ENCODE measurements around the gene F2RL2. TPM values are rescaled to one million over a fixed set of nuclear protein-coding genes. Genes with fewer than 3 reads are reported as not detected.

Gene F2RL2
- total RNA-seq, 4 donors from 2014 or later = 0.87 to 2.4 TPM; not detected in 2

GRCh38 chr5:76657091-76657490 lies 33.9 kb upstream of the F2RL2 start:
- Histone ChIP-seq H3K27ac (no peak overlapping the region), H3K9me3 (no peaks in the 10 kb centered on the region), H3K4me3 (no peak overlapping the region), H3K4me1 (no peaks in the 10 kb centered on the region), H3K36me3 (peaks cover 0 to 10% (median 0%) of the 10 kb centered on the region in 3 donors), H3K27me3 (no peaks in the 10 kb centered on the region)
- TF ChIP-seq POLR2A (IDR thresholded peaks at IDR 0.05) (no peak), EP300 (IDR thresholded peaks at IDR 0.05) (no peak), CTCF (IDR thresholded peaks at IDR 0.05) (no peak)
- no peak for DNase-seq (ENCODE audit: low spot score in 2 of 2)
- 93 to 95% methylated on average over 3 of the region's 3 CpGs for WGBS, 2 donors

GRCh38 chr5:76652809-76653414 lies 29.7 kb upstream of the F2RL2 start:
- Histone ChIP-seq H3K27me3 (no peaks in the 10 kb centered on the region), H3K4me1 (no peaks in the 10 kb centered on the region), H3K4me3 (no peak overlapping the region), H3K9me3 (peaks cover 0 to 21% (median 2%) of the 10 kb centered on the region in 4 donors), H3K27ac (no peak overlapping the region), H3K36me3 (peaks cover 0 to 22% (median 0%) of the 10 kb centered on the region in 3 donors)
- no peak for DNase-seq (ENCODE audit: low spot score in 2 of 2)
- WGBS, 2 donors = 84 to 90% methylated on average over 3 of the region's 3 CpGs
- TF ChIP-seq POLR2A (IDR thresholded peaks at IDR 0.05) (no peak), EP300 (IDR thresholded peaks at IDR 0.05) (no peak), CTCF (IDR thresholded peaks at IDR 0.05) (no peak)

- Histone ChIP-seq H3K27ac (no peak overlapping the region), H3K27me3 (no peaks in the 10 kb centered on the region), H3K4me1 (no peaks in the 10 kb centered on the region), H3K9me3 (peaks cover 0 to 21% (median 2%) of the 10 kb centered on the region in 4 donors), H3K4me3 (no peak overlapping the region), H3K36me3 (peaks cover 0 to 25% (median 0%) of the 10 kb centered on the region in 3 donors)
- no peak for TF ChIP-seq POLR2A (IDR thresholded peaks at IDR 0.05)
- TF ChIP-seq CTCF (IDR thresholded peaks at IDR 0.05) = no peak
- TF ChIP-seq EP300 (IDR thresholded peaks at IDR 0.05) = no peak
- WGBS, 2 donors = 97 to 100% methylated on average over 2 of the region's 2 CpGs
- DNase-seq (ENCODE audit: low spot score in 2 of 2) = no peak
Observed at GRCh38 chr5:76649140-76649539, 25.9 kb upstream of the F2RL2 start.

GRCh38 chr5:76643371-76643770 lies 20.2 kb upstream of the F2RL2 start:
- Histone ChIP-seq H3K27ac (no peak overlapping the region), H3K9me3 (peaks cover 0 to 3% (median 0%) of the 10 kb centered on the region in 4 donors), H3K36me3 (peaks cover 0 to 13% (median 0%) of the 10 kb centered on the region in 3 donors), H3K4me3 (no peak overlapping the region), H3K27me3 (no peaks in the 10 kb centered on the region), H3K4me1 (peaks cover 0 to 9% (median 1%) of the 10 kb centered on the region in 4 donors)
- no peak for DNase-seq (ENCODE audit: low spot score in 2 of 2)
- TF ChIP-seq CTCF (IDR thresholded peaks at IDR 0.05) (no peak), EP300 (IDR thresholded peaks at IDR 0.05) (no peak), POLR2A (IDR thresholded peaks at IDR 0.05) (no peak)

- Histone ChIP-seq H3K27me3 (no peaks in the 10 kb centered on the region), H3K4me3 (no peak overlapping the region), H3K9me3 (no peaks in the 10 kb centered on the region), H3K36me3 (peaks cover 0 to 5% (median 0%) of the 10 kb centered on the region in 3 donors), H3K4me1 (peaks cover 0 to 17% (median 5%) of the 10 kb centered on the region in 4 donors), H3K27ac (no peak overlapping the region)
- TF ChIP-seq CTCF (IDR thresholded peaks at IDR 0.05) (no peak), EP300 (IDR thresholded peaks at IDR 0.05) (no peak), POLR2A (IDR thresholded peaks at IDR 0.05) (no peak)
- 89 to 90% methylated on average over 6 of the region's 6 CpGs for WGBS, 2 donors
- DNase-seq (ENCODE audit: low spot score in 2 of 2) = no peak
Observed at GRCh38 chr5:76642390-76643040, 19.3 kb upstream of the F2RL2 start.

Measured in tibial nerve (tissue), 4 donors.